Stimulated activated CD4-positive, alpha-beta T cell treated with anti-CD3 and anti-CD28 coated beads, Interleukin-4, amount 100 ng/mL, for 1 hour (primary cell): ENCODE results near the gene CPLX1.
"Not testable (repeated sequence)": the region's sequence is repeated elsewhere in the genome, so short reads cannot be mapped to it uniquely, and the experiment has no call there.

Experiments
- DNase-seq: peaks from one replicate; pipeline ENCODE4 v3.0.0-alpha.2; 2020

The CPLX1 gene

DNA sequence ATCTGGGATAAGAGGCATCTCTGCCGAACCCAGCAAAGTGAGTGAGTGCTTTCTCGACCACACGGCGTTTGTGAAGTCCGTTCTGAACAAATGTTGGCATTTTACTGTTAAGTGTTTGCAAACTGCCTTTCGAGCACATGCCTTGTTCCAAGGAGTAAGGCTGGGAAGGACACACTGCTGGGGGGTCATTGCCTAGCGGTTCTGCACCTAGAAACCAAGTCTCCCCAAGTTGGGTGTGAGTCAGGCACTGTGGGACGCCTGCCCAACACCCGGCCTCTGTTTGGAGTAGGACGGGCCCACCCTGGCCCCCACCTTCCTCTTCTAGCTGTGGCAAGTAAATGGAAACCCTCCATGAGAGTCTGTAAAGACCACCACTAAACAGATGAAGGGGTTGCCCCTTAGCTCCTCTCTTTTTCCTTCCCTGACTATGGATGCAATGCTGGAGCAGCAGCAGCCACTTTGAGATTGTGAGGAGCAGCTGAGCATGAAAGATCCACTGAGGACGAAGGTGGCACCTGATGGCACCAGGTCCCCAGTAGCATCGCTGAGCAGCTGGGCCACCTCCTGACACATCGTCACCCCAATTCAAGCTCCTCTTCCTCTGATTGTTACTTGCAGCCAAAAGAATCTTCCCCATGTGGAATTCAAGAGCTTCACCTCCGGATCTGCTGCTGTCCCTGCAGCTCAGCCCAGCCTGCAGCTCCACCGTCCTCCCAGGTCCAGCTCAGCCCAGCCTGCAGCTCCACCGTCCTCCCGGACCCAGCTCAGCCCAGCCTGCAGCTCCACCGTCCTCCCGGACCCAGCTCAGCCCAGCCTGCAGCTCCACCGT lies 6.3 kb downstream of the CPLX1 start:
- no peak for DNase-seq

DNA sequence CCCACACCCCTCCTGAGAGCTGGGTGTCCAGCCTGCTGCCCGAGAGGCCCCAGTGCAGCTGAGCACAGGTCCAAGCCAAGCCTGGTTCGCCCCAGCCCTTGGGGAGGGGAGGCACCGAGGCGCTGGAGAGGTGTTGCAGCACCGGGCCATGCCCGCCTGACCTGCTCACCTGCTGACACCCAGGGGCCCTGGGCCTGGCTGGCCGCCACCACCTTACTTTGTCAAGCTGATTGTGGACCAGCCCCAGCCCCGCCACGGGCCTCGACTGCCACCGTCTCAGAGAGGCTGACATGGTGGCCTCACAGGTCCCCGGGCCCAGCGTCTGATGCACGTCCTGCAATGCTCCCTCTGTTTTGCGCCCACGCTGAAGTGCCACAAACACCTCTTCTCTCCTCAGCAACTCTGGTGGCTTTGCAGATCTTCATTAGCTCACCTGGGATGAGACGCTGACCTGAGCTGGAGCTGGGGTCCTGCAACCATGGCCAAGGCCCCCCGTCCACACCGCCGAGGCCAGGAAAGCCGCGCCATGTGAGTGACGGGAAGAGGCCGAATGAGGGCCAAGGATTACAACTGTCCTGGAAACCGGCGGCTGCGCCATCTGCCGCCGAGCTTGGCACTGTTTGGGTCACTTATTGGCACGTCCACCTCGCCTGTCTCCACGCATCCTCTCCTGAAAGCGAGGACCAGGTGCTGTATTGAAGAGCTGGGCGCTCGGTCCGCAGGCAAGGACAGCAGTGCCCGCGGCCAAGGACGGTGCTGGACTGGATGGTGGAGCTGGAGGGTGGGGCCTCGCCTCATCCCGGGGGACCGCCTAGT lies 7.6 kb downstream of the CPLX1 start:
- DNase-seq, result no peak

DNA sequence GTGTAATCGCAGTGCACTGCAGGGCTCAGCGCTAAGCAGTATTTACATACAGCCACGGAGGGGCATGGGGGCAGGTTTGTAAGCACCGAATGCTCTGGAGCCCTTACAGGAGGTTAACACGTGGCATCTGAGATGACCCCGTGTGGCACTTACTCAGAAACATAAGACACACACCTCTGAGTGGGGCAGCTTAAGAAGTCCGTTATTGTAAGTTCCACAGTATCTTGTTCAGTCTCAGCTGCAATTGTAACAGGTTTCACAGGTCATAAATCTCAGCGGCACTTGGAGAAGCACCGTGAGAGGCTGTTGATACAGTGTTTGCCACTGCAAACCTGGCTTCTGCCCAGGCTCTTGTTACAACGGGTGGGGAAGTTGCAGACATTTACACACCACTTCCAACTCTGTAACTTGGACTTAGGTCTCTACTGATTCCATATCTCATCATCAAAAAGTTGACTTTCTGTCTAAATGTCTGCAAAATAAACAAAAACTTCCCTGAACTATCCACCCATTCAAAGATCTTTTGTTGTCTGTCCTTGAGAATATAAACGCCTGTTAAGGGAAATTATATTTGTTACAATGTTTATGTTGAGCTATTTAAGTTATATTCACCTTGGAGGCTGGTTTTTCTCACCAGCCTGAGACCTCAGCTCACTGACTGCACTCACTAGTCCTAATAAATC lies 10.3 kb downstream of the CPLX1 start:
- no peak for DNase-seq

DNA sequence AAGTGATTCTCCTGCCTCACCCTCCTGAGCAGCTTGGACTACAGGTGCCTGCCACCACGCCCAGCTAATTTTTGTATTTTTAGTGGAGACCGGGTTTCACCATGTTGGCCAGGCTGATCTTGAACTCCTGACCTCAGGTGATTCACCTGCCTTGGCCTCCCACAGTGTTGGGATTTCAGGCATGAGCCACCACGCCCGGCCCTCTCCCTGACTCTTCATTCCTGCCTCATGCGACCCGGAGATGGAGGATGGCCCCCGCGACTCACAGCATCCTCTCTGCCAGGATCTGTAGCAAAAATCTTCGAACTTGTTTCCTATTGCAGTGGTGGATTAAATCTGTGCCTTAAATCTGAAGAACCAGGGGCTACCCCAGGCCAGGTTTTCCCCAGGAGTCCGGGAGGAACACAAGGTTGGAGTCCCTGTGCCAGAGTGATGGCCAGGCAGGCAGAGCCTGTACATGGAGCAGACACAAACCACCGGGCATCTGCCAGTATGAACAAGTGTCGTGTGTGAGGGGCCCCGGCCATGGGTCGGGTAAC lies 11.5 kb downstream of the CPLX1 start:
- DNase-seq, result no peak

DNA sequence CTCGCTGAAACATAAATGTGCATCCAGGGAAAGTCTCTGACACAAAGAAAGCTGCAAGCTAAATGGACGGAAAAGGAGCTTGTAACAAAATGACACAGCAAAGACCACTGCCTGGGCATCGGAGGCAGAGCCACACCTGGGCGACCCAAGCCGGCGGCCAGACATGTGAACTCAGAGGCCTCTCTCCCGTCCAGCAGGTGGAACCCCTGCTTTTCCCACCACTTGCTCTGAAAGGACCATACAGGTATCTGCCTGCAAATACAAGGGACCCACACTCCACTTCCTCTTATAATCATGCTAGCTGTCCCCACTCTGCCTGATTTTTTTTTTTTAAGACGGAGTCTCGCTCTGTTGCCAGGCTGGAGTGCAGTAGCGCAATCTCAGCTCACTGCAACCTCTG lies 12.0 kb downstream of the CPLX1 start:
- DNase-seq, result no peak

DNA sequence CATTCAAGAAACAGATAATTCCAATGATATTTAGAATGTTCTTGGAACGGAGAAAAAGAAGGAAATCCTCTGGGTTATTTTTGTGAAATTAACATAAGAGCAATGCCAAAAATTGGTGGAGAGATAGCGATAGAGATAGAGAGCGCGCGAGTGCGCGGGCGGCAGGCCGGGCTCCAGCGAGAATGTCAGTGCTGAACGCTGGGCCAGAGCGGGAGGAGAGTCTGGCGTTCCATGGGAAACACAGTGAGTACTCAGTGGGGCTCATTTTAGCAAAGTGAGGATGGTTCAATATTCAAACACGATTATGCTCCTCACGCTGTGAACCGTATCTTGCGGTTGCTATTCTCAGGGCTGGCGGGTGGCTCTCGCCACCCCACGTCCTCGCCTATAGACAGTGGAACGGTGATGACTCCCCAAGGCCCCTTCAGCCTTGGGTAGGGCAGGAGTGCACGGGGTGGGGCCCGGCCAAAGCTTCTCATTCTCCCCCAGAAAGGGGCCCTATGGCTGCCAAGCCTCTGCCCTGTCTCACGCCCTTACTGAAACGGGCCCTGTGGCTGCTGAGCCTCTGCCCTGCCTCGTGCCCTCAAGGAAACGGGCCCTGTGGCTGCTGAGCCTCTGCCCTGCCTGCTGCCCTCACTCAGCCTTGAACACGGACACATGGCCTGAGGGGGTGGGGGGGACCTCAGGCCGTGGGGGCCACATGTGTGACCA lies 16.9 kb downstream of the CPLX1 start:
- no peak for DNase-seq

DNA sequence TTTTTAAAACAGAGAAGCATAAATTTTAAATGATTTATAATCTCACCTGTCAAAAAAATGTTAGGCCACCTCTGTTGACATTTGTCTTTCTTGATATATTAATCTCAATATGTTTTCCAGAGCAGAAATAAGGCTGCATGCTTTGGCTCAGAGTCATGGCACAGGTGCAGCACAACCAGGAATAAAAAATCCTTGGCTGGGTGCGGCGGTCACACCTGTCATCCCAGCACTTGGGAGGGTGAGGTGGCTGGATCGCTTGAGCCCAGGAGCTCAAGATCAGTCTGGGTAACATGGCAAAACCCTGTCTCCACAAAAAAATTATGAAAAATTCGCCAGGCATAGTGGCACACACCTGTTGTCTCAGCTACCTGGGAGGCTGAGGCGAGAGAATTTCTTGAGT lies 18.1 kb downstream of the CPLX1 start:
- DNase-seq, result no peak

DNA sequence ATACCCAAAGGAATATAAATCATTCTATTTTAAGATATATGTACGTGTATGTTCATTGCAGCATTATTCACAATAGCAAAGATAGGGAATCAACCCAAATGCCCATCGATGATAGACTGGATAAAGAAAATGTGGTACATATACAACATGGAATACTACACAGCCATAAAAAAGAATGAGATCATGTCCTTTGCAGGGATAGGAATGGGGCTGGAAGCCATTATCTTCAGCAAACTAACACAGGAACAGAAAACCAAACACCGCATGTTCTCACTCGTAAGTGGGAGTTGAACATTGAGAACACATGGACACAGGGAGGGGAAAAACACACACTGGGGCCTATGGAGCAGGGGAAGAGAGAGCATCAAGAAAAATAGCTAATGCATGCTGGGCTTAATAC lies 18.9 kb downstream of the CPLX1 start:
- DNase-seq, result not testable (repeated sequence)

DNA sequence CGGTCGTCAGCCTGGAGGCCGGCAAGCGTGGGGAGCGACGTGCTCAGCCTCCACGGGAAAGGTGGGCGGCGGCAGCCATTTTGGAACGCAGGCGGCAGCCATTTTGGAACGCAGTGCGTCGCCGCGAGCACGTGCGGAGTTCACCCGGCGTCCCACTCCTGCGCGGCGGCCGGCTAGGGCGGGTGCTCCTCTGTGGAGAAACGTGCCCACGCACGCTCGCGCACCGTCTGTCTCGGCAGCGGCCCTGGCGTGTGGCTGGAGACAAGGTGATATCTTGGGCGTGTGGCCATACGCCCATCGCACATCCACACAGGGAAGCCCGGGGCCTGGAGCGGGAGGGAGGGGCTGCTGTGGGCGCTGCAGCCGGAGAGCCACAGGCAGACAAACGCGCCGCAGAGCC lies 21.1 kb downstream of the CPLX1 start:
- DNase-seq, result no peak

DNA sequence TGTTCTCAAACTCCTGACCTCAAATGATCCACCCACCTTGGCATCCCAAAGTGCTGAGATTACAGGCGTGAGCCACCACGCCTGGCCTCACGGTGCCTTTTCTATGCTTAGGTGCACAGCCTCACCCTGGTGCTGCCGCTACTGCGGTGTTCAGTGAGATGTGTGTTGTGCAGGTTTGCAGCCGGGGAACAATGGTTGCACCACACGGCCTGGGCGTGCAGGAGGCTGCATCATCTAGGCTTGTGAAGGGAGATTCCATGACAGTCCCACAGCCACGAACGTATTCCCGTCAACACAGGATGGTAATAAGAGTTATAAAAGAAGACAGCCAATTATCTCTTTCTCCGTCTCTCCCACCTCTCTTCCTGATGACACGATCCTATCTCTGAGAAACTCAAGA lies 22.0 kb downstream of the CPLX1 start:
- DNase-seq, result no peak

DNA sequence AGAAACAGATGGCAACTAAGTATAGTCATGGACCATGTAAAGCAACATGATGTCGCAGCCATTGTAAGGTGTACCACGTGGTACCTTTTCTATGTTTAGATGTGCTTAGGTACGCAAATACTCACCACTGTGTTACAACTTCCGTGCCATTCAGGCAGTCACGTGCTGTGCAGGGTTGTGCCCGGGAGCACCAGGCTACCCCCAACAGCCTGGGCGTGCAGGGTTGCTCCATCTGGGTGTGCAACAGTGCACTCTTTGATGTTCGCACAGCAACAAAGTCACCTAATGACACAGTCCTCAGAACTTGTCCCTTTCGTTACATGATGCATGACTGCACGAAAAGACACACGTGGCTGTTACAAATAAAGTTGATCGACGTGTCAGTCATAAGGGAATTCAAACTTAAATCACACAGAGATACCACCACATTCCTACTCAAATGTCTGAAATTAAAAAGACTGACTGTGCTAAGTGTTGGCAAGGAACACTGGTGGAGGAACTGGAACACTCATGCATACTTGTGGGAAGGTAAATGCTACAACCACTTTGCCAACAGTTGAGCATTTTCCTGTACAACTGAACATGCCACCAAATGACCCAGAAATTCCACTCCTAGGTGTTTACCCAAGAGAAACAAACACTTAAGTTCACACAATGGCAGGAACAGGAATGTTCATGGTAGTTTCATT lies 24.3 kb downstream of the CPLX1 start:
- no peak for DNase-seq

DNA sequence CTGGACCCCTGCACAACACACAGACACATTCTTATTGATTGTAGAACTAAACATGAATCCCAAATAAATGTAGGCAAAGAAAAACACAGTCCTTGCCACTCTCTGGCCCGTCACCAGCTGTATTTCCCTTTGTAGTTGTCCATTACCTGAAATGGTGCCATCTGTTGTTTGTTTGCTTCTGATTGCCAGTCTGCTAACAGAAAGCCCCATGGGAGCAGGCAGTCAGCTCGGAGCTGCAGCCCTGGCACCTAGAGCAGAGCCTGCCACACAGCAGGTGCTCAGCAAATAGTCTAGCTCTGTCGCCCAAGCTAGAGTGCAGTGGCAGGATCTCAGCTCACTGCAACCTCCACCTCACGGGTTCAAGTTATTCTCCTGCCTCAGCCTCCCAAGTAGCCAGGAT lies 28.9 kb downstream of the CPLX1 start:
- no peak for DNase-seq

DNA sequence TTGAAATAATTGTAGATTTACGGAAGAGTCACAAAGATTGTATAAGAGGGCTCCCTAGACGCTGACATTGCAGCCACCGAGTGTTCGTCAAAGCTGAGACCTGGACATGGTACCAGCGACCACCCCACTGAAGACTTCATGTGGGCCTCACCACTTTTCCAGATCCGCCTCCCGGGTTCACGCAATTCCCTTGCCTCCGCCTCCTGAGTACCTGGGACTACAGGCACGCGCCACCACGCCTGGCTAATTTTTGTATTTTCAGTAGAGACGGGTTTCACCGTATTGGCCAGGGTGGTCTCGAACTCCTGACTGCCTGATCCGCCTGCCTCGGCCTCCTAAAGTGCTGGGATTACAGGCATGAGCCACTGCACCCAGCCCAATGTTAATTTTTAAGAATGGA lies 29.7 kb downstream of the CPLX1 start:
- DNase-seq, result no peak

DNA sequence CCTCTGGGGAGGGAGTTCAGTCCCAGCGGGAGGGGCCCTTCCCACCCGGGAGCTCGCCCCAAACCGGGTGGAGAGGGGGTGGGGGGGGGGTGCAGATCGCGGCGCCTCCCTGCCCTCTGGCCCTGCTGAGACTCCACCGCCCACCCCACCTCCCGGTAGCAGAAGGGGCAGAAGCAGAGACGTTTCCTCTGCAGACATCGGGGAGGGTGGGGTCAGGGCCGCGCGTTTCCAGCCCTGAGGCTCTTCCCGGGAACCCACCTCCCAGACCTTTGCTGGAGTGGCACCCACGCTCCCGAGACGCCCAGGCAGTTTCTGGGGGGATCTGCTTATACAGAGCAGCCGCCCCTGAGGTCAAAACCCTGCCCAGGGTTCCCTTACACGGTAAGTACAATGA lies 30.2 kb downstream of the CPLX1 start:
- DNase-seq, result no peak

DNA sequence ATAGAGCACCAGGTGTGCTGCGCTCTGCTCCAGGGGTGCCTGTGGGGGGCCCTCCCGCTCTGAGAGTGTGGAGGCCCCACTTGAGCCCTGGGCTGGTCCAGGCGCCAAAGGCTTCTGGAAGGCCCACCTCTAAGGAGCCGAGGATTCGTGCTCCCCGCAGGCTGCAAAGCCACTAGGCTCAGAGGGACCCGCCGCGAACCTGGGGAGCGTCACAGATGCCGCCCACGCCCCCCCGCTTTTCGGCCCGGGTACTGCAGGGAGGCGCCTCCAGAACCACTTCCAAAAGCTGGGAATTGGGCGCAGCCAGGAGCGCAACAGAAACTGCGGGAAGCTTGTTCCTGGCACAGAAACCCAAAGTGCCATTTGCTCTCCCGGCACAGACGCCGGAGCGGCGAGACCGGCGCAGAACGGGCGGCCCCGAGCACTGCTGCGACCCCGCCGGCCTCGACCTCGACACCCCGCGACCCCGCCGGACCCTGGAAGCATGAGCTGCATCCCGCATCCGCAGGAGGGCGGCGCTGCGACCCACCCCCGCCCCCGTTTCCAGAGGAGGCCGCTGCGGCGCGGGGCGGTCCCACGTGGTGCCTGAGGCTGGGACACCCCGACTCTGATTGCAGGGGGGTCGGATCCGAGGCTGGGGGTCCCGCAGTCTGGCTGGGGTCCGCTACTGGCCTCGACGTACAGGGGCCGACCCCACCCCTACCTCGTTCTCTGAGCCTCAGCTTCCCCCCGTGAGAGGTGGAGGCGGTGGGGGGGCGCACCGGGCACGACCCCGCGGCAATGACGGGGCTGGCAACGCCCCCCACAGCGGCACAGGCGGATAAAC lies 30.8 kb downstream of the CPLX1 start:
- no peak for DNase-seq

DNA sequence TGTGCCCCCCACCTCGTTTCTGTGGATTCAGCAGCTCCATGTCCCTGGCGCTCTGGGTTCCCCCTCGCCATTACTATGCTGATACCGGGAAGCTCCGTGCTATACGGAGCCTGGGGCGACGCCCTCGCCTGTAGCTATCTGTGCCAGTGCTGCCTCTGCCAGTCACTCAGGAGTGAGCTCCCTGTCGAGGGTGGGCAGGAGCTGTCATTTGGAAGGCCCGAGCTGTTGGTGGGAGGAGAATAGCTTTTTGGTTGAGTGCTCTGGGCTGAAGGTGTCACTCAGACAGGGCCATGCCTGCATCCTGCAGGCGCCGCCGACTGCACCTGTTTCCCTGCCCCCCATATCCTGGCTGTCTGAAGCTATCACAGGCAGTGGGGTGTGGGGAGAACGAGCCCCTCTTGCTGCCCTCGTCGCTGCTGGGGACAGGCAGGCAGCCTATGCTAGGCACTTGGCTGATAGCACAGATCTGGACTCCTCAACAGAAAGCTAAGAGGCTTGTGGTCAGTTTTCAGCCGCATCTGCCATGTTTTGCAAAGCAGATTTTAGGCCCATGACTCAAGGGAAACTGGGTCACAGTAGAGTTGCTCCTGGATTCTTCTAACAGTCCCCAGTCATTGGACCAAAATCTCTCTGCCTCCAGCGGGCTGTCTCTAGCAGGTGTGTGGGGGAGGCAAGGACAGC lies 31.8 kb downstream of the CPLX1 start:
- no peak for DNase-seq

DNA sequence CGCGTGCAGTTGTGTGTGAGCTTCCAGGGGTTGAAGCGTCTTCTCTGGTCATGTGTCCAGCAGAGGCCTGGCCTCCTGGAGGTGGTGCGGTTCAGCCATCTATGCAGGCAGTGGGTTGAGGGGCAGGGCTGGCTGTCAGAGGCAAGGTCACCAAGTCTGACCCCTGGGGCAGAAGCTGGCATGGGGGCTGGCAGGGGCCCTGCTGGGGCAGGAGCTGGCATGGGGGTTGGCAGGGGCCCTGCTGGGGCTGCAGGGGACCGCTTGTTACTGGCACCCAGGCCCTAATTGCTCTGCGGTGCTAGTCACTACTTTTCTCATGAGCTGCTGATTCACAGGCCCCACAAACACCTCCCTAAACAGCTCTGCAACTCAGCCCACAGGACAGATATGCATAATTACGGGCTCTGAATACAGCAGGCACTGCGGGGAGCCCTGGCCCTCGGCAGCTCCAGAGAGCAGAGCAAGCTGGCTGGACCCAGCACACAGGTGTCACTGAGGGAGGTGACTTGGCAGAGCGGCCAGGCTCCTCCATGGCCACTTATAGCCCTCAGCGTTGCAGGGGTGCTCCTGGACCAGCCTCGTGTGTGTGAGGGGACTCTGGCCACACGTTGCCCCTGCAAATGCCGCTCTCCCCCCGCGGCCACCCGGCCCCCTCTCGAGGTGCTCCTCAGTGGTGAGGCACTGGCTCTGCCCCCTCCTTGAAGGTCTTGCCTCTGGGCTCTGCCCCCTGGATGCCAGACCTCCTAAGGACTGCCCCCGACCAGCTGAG lies 32.7 kb downstream of the CPLX1 start:
- DNase-seq, result no peak

DNA sequence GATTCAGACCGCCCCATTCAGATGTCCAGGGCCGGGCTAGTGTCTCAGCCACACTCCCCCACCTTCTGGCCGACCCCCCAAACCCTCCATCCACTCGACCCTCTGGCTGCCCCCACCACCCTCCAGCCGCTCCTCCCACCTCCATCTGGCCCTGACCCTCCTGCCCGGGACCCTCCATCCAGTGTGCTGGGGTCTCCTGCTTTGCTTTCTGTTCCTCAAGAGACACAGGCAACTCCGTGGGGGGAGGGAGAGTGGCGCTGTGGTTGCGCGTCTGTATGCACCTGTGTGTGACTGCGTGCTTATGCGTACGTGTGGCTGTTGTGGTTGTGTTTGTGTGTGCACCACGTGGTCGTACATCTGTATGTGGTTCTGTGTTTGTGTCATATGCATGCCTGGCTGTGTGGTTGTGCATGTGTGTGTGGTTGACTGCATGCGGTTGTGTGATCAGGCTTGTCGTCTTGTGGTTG lies 33.3 kb downstream of the CPLX1 start:
- no peak for DNase-seq

DNA sequence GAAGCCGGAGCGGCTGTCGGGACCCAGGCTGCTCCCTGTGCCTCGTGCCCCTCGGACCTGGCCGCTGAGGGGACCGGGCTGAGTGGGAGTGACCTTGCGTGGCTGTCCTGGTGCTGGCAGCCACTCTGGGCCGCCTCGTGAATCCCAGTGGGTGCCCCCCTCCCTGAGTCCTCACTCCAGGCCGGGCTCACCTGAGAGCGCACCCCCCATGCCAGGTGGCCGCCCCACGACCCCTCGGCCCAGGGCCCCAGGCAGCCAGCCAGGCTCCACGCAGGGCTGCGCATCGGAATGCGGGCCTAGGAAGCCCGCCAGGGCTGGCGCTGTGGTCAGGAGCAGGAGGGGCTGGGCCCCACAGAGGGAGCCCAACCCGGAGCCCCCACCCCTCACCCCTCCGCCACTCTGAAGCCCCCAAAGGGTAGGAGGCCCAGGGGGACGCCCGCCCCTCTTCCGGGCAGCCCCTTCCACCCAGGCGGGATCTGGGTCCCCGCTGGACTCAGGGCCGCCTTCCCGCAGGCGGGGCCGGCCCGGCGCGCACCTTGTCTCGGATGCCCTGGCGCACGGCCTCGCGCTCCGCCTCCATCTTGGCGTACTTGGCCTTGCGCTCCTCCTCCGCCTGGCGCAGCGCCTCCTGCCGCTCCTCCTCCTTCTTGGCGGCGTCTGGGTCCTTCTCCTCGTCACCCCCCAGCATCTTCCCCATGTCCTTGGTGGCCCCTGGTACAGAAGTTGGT lies 33.9 kb downstream of the CPLX1 start:
- DNase-seq, result peak; percentile 58
